RPMI7951 (cell line): ENCODE measurements around the gene TIMM17A. TPM values are rescaled to one million over a fixed set of nuclear protein-coding genes. Genes with fewer than 3 reads are reported as not detected.
A peak's percentile ranks its signal among the peaks of the same experiment; 100 is the strongest.

Source experiments
- DNase-seq: peaks from one replicate; pipeline ENCODE4 v3.0.0-alpha.2; 2012; ENCODE audit warnings: low read depth
- total RNA-seq: library from RNA; depleted of rRNA; stranded (reverse); fragments of >200 nt; shearing (Covaris generic); gene quantifications from 2 replicates; pipeline ENCODE4 v1.2.3, GENCODE V29; 2014; rRNA removed

The TIMM17A gene
- 64.5 and 74.3 TPM in 2 replicates for total RNA-seq

GRCh38 chr1:201955009-201955728, at the start of gene TIMM17A:
Gene TIMM17A (plus strand): TSS chr1:201955503. CDS start chr1:201955527, 24 bp downstream.
- DNase-seq = peak; percentile 98

DNA sequence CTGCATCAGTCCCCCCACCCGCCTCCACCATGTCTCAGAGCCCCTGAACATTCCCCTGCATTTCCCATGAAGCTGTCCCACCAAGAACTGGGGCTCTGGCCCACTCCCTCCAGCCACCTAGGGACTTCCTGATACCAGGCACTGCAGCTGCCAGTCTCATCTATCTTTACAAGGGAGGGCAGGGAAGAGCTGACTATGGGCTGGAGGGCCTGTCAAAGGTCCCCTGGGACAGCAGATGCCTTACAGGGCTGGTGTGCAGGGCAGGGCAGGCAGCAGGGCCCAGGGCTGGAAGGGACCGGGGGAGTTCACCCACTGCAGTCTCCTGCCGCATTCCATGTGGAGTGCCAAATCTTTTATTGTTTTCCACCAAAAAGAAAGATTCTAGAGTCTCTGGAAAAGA, 49.0 kb upstream of the TIMM17A start:
- no peak for DNase-seq

DNA sequence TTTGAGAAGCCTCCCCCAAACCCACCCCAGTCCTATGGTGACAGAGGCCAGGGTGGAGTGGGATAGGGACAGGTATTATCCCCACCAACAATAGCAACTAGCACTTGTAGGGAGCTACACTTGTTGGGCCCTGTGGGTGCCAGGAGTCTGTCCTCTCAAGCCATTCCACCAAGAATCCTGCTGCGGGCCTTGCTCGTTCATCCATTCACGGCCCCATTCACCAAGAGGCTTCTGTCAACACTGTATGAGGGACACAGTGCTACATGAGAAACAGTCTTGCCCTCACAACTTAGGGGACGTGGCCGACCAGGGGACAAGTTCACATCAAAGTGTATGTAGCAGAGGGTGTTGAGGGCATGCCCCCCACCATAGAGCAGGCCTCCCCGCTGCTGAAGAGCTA, 47.7 kb upstream of the TIMM17A start:
- no peak for DNase-seq

GRCh38 chr1:201911826-201912571, 43.3 kb upstream of the TIMM17A start:
- DNase-seq = no peak

- no peak for DNase-seq
These were observed 42.5 kb upstream of the TIMM17A start for GRCh38 chr1:201912832-201913231.

GRCh38 chr1:201914456-201915235, 40.7 kb upstream of the TIMM17A start:
- DNase-seq = no peak

- DNase-seq = peak; percentile 94
These were observed 38.6 kb upstream of the TIMM17A start for GRCh38 chr1:201916649-201917249.

GRCh38 chr1:201917362-201918033, 37.8 kb upstream of the TIMM17A start:
- peak; percentile 88 for DNase-seq

- no peak for DNase-seq
These were observed 37.0 kb upstream of the TIMM17A start for GRCh38 chr1:201918343-201918742.

DNA sequence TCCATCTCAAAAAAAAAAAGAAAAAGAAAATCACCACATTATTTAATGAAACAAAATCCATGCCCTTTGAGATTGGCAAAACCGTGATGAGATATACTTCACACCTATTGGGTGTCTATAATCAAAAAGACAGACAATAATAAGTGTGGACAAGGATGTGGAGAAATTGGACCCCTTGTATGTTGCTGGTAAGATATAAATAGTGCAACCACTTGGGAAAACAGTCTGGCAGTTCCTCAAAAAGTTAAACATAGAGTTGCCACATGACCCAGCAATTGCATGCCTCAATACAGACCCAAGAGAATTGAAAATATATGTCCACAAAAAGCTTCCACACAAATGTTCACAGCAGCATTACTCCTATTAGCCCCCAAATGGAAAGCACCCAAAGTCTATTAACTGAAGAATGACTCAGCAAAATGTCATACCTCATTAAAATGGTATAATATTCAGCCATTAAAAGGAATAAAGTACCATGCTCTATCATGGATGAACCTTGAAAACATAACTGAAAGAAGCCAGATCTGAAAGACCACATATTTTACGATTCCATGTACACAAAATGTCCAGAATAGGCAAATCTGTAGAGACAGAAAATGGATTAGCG, 33.2 kb upstream of the TIMM17A start:
- DNase-seq = no peak

DNA sequence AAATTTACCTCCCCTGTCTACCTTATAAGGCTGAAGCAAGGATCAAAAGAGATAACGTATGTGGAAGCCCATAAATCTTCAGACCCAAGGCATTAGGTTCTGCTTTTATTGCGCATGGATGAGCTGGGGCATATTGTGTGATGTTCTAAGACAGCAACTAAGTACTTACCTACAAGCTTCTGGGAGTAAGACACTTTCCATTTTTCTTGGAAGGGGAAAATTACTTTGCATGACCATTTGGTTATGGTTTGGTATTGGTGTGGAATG, 30.1 kb upstream of the TIMM17A start:
- no peak for DNase-seq

- no peak for DNase-seq
These were observed 29.2 kb upstream of the TIMM17A start for GRCh38 chr1:201925981-201926645.

- no peak for DNase-seq
These were observed 27.0 kb upstream of the TIMM17A start for GRCh38 chr1:201928266-201928665.

GRCh38 chr1:201930137-201930536, 25.2 kb upstream of the TIMM17A start:
- no peak for DNase-seq

GRCh38 chr1:201930803-201931202, 24.5 kb upstream of the TIMM17A start:
- DNase-seq = no peak

- peak; percentile 65 for DNase-seq
These were observed 21.4 kb upstream of the TIMM17A start for GRCh38 chr1:201933840-201934430.

GRCh38 chr1:201937624-201938213, 17.6 kb upstream of the TIMM17A start:
- peak; percentile 75 for DNase-seq

DNA sequence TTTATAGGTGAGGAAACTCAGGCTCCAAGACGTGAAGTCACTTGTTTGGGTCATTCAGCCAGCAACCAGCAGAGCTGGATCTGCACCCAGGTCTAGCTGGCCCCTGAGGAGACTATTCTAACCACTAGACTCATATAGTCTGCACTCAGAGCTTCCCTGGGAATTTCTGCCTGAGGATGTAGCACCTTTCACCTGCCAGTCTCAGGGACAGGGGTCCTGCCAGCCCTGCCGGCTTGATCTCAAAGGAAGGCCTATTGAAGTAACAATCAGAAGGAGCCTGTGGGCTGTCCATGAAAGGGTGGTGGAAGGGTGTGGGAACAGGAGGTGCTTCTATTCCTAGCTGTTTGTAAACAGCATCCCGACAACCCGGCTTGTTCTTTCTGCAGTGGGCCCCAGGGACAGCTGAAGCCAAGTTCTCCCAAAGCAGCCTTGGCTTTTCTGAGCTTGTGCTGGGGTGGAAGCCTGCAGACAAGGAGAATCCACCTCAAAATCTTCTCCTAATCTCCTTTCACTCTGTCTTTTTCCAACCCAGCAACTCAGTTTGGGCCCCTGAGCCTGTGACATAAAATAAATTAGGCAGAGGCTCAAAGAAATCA, 16.8 kb upstream of the TIMM17A start:
- DNase-seq = no peak

DNA sequence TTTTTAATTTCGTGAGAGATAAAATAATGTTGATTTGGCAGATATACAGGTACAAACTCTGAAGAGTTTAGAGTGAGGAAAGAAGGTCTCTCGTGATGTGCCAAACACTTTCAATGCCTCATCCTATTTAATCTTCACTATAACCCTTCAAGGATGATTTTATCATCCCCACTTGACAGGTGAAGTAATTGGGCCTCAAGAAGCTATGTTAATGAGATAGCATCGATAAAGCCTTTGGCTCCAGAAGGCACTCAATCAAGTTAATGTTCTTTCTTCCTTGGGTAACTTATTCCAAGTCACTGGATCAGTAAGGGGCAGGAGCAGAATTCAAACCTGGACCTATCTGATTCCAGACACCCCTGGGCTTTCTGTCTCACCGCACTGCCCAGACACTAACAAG, 16.2 kb upstream of the TIMM17A start:
- no peak for DNase-seq

- no peak for DNase-seq
These were observed 15.7 kb upstream of the TIMM17A start for GRCh38 chr1:201939574-201939973.
